ENCODE data around the gene PDXK. TPM values are rescaled to one million over a fixed set of nuclear protein-coding genes. Genes with fewer than 3 reads are reported as not detected.
A peak's percentile ranks its signal among the peaks of the same experiment; 100 is the strongest.

PDXK gene
- total and polyA plus RNA-seq, 2 of the 13 experiments (the other 11 are each of a cell fraction or from before 2014, with no cell fraction given) = 114 to 184 TPM

GRCh38 chr21:43718872-43719747 lies at the start of gene PDXK (continued):
- TF ChIP-seq U2AF2 (IDR thresholded peaks at IDR 0.05; ENCODE audit: low read depth, low read length) (no peak), ZNF570 (CRISPR knock-in tag; IDR thresholded peaks at IDR 0.05; ENCODE audit: borderline replicate concordance) (no peak), TCF7 (IDR thresholded peaks at IDR 0.05; ENCODE audit: low read depth) (no peak), HOXA5 (CRISPR knock-in tag; IDR thresholded peaks at IDR 0.05) (no peak), PHF5A (CRISPR knock-in tag; IDR thresholded peaks at IDR 0.05; ENCODE audit: low read depth, unreplicated experiment) (no peak), DBP (CRISPR knock-in tag; IDR thresholded peaks at IDR 0.05; ENCODE audit: not compliant biosample characterization) (no peak), THYN1 (CRISPR knock-in tag; IDR thresholded peaks at IDR 0.05; ENCODE audit: borderline replicate concordance, low read depth) (no peak), ZNF646 (CRISPR knock-in tag; IDR thresholded peaks at IDR 0.05) (no peak), ZNF557 (CRISPR knock-in tag; IDR thresholded peaks at IDR 0.05) (no peak), HOMEZ (CRISPR knock-in tag; IDR thresholded peaks at IDR 0.05; ENCODE audit: low read depth) (no peak), ZNF343 (CRISPR knock-in tag; IDR thresholded peaks at IDR 0.05) (no peak), ZNF414 (CRISPR knock-in tag; IDR thresholded peaks at IDR 0.05) (no peak; the same call in 1 of the 2 replicates), TEF (CRISPR knock-in tag; IDR thresholded peaks at IDR 0.05) (peak; percentile 75; the same call in 1 of the 2 replicates), ZFAT (CRISPR knock-in tag; conservative IDR thresholded peaks at IDR 0.05) (no peak), TCF12 (IDR thresholded peaks at IDR 0.05) (no peak), TCF12 (CRISPR knock-in tag; IDR thresholded peaks at IDR 0.05) (0 out of 2 replicates have a peak, but pooled peaks have one; percentile 5), FOXK2 (IDR thresholded peaks at IDR 0.05) (no peak), HOXA9 (CRISPR knock-in tag; IDR thresholded peaks at IDR 0.05; ENCODE audit: borderline replicate concordance) (no peak), NBN (conservative IDR thresholded peaks at IDR 0.05) (no peak), CBFB (CRISPR knock-in tag; IDR thresholded peaks at IDR 0.05) (peak; percentile 61; the same call in 1 of the 2 replicates)

Data from HepG2 (cell line).